GM20000 (cell line): ENCODE measurements around the gene C8A.

Experiments used
- DNase-seq: peaks from one replicate; pipeline ENCODE4 v3.0.0; 2012; ENCODE audit warnings: low spot score
- TF ChIP-seq, protein P1 (sequence below): IDR thresholded peaks from 2 replicates; pipeline ENCODE4 v1.5.1; 2012; ENCODE audit warnings: mild to moderate bottlenecking, control low read depth; ENCODE audit errors: extremely low read depth, missing control alignments

C8A gene

DNA sequence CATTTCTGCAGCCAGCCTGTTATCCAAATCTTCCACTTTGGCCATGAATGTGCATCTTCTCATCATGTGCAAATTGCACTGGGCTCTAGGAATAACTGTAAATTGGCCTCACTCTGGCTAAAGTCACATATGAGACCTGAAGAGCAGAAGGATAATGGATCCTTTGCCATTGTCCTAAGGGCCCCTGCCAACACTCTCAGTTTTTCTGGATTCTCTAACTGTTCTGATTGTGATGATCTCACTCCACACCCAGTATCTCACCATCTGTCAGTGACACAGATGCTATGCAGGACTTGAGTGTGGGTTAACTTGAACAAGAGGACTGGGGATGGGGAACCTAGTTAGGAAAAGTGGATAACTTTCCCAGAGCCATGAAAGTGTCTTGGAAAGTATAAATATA lies 26.9 kb upstream of the C8A start:
- DNase-seq, result no peak

DNA sequence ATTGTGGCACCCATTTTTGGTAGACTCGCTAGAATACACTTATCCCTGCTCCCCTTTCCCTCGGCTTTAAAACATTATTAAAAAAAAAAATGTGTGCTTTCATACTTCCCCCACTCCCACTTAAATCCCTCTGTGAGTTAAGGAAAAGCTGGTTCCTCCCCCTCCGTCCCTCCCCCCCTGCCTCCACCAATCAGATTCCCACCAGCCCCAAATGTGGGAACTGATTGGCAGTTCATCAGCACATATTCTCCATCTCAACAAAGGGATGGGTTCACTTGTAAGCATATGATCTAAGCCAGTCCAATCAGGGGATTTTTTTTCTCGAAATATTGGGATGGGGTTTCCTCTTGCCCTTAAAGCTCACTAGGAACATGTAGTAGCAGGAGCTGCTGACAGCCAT lies 24.5 kb upstream of the C8A start:
- TF ChIP-seq, protein P1, sequence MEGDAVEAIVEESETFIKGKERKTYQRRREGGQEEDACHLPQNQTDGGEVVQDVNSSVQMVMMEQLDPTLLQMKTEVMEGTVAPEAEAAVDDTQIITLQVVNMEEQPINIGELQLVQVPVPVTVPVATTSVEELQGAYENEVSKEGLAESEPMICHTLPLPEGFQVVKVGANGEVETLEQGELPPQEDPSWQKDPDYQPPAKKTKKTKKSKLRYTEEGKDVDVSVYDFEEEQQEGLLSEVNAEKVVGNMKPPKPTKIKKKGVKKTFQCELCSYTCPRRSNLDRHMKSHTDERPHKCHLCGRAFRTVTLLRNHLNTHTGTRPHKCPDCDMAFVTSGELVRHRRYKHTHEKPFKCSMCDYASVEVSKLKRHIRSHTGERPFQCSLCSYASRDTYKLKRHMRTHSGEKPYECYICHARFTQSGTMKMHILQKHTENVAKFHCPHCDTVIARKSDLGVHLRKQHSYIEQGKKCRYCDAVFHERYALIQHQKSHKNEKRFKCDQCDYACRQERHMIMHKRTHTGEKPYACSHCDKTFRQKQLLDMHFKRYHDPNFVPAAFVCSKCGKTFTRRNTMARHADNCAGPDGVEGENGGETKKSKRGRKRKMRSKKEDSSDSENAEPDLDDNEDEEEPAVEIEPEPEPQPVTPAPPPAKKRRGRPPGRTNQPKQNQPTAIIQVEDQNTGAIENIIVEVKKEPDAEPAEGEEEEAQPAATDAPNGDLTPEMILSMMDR, result no peak
- DNase-seq, result no peak

More for the DNA sequence above, 26.9 kb upstream of the C8A start:
- TF ChIP-seq, protein P1, result no peak

DNA sequence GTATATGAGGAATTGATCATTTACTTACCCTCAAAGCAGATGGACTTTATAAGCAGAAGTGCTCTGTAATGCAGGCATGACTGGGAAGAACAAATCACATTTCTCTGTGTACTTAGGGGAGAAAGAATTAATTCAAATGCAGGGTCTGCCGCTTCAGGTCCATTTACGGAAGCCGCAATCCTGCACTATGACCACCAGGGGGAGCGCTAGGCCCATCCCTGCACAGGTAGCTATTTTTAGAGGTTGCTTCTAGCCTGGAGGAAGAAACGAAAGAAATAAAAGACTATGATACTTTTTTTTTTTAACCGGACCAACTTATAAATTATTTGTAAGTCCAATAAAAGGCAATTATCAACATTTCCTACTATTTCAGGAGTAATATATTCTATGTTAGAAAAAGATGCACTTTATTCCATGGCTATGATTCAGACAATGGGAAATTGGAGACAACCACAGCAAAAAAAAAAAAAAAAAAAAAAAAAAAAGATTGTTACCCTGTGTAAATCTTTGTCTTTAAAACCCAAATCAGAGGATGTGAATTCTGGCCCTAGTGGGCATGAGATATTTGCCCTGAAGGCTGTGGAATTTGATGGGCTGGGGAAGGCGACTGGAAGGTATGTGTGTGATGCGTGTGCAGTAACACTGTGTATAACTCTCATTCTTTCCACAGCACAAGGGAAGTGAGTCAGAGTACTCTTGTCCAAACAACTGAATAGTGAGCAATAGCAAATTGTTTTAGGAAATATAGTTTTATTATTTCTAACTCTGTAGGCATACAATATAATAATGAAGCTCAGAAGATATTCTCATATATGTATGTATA lies 22.5 kb upstream of the C8A start:
- peak; percentile 68 for DNase-seq
- TF ChIP-seq, protein P1, result peak; percentile 96

DNA sequence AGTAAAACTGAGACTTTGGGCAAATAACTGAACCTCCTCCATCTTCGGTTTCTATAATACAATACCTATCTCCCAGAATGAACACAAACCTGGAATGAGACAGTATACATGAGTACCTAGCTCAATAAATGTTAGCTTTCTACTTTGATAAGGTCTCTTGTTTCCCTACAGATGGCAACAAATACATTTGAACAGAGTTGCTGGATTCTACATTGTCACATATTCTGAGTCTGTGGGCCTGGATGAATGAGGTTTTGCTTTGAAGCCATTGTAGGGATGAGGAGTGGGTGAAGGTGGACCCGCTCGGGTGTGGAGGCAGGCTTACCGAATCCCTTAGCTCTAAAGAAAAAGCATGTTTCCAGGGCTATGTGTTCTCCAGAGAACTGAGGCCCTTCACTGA lies 21.5 kb upstream of the C8A start:
- TF ChIP-seq, protein P1, result no peak
- DNase-seq, result no peak

DNA sequence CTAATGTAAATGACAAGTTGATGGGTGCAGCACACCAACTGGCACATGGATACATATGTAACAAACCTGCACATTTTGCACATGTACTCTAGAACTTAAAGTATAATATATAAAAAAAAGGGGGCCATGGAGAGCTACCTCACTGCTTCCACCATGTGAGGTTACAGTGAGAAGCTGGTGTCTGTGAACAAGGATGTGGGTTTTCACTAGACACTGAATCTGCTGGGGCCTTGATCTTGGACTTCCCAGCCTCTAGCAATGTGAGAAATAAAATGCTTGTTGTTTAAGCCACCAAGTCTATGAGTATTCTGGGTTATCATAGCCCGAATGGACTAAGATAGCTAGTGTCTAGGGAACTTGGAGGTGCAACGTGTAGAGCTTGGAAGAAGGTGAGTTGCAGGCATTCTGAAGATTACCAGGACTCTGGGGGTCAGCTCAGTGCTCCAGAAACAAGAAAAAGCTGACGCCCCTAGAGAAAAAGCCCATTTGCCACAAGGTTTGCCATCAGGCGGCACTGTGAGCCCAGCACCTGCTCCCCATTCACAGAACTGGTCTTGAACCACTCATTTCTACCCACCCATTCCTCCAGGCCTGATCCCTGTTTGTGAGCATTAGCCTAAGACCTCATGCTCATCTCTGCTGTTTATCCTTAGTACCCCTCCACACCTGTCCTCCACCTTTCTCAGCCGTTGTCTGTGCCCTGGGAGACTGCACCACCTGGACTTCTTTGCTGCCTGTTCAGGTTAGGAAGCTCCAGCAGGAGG lies 20.3 kb upstream of the C8A start:
- TF ChIP-seq, protein P1, result no peak

DNA sequence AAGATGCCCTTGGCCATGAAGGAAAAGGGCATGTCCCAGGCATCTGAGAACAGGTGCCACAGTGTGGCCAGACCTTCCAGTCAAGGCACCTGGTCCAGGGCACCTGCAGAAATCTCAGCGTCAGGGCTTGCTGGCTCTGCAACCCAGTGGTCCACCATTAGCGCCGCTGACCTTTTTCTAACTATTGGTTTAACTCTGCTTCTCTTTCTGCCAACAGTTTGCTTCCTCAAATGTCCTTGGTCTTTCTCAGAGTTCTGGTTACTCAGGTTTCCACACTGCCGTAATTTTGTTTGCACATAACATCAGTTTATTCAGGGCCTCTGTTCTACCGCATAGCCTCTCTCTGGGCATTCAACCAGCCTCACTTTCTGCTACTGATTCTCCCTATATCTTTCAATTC lies 18.9 kb upstream of the C8A start:
- no peak for DNase-seq
- TF ChIP-seq, protein P1, result no peak

More for the DNA sequence above, 20.3 kb upstream of the C8A start:
- DNase-seq, result no peak

DNA sequence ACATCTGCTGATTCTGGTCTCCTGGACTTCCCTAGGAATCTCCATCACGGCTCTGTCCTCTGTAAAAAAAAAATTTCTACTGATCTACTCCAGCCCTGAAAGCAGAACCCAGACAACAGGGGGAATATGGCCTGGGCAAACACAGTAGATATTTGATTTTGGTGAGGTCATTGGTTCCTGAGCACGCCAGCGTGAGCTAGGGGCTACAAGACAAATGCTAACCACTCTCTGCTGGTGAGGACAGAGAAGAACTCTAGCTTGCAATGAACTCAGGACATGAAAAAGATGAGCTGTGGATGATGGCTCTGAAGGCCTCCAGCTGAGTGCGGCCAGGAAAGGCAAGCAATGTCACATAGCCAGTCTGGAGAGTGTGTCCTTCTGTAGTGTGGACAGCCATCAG lies 18.2 kb upstream of the C8A start:
- no peak for DNase-seq
- TF ChIP-seq, protein P1, result no peak
